GM19468 (cell line): ENCODE measurements around the gene CYP46A1.

Experiments used
- ATAC-seq: cut with Tn5 transposase; IDR thresholded peaks from one replicate; pipeline ENCODE4 v1.9.1; 2021; ENCODE audit warnings: mild to moderate bottlenecking, moderate library complexity, moderate number of reproducible peaks; ENCODE audit not compliant: unreplicated experiment; ENCODE audit errors: extremely low read depth

CYP46A1 gene

DNA sequence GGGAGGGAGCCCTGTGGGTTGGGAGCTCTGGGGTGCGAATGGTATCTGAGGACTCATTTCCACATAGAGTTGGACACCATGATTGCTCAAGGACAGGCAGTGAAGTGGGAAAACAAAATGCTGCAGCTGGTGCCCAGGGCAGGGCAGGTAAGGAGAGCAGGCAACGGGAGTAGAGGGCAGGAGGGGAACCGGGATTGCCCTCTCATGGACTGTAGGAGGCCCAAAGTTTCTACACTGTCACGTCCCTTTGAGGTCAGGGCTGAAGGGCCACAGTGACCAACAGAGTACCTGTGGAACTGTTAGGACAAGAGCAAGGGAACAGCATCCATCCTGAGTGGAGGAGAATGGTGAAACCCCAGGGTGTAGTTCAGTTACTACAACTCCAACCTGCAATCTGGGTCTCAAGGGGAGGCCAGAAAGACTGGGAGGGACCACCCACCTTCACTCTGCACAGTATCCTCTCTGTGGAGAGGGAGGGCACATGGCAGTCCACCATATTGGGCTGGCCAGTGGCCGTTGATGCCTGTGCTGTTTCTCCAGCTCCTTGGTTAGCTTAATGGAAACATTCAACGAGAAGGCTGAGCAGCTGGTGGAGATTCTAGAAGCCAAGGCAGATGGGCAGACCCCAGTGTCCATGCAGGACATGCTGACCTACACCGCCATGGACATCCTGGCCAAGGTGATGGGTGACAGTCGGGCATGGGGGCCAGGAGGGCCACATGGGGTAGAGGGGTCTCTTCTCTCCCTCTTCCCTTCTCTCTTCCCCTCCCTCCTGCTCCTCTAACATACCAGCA is 22.2 kb downstream of the CYP46A1 start:
- no peak for ATAC-seq

DNA sequence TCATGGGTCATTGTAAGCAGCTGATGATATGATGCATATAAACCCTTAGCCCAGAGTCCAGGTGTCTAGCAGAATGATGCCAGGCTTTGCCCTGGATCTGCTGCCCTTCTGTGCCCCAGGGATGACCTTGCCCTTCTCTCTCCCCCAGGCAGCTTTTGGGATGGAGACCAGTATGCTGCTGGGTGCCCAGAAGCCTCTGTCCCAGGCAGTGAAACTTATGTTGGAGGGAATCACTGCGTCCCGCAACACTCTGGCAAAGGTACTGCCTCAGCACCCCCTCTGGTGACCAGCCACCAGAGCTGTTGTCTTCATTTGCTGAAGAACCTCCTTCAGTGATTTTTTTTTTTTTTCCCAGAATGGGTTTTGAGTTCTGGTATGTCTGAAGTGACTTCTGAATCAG is 23.3 kb downstream of the CYP46A1 start:
- no peak for ATAC-seq

DNA sequence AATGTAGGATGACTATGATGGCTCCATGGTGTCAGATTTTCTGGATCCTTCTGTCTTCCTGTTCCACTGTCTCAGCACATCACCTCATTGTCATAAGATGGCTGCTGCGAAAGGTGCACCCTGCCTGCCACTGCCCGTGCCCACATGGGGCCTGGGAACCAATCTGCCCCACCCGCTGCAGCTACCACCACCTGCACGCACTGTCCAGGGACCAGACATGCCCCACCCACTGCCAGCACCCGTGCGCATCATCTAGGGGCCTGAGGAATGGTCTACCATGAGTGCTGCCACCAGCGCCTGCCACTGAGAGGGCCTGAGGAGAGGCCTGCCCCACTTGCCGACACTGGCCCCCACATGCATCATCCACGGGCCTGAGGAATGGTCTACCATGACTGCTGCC is 23.8 kb downstream of the CYP46A1 start:
- ATAC-seq: no peak

DNA sequence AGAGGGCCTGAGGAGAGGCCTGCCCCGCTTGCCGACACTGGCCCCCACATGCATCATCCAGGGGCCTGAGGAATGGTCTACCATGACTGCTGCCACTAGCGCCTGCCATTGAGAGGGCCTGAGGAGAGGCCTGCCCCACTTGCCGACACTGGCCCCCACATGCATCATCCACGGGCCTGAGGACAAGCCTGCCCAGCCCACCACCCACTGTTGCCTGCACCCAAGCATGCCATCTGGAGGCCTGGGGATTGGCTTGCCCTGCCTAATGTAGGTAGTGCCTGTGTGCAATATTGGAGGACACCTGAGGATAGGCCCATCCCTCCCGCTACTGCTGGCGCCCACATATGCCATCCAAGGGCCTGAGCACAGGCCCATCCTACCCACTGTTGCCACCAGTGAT is 24.4 kb downstream of the CYP46A1 start:
- ATAC-seq: no peak

DNA sequence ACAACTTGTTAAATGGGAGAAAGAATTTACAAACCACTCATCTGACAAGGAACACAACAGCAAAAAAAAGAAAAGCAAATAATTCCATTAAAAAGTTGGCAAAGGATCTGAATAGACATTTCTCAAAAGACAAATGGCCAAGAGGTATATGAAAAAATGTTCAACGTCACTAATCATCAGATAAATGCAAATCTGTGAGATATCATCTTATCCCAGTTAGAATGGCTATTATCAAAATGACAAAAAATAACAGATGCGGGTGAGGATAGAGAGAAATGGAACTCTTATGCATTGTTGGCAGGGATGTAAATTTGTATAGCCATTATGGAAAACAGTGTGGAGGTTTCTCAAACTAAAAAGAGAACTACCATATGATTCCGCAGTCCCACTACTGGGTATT is 29.9 kb downstream of the CYP46A1 start:
- no peak for ATAC-seq

DNA sequence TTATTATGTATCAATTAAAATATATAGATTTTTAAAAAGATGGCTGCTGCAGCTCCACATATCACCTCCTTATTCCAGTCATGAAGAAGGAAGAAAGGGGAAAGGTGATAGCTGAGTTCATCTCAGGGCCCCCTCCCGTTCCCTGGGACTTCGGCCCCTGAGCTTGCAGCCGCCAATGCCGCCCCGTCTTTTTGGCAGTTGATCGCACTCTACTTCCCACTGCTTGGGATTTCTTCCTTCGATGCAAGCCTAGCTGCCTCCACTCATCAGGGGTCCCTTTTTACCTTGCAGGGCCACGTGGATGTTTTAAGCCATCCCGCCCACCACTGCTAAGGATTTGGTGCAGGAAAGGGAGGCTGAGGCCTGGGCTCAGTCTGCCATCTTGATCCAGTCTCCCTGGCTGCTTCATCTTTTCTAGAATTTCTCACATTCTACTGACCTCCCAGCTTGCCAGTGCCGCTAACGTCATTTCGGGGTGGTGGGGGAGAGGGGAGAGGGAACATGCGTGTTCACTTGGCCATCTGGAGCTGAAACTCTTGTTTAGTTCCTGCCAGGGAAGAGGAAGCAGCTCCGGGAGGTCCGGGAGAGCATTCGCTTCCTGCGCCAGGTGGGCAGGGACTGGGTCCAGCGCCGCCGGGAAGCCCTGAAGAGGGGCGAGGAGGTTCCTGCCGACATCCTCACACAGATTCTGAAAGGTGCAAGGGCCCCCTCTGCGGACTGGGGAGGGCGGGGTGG is 31.3 kb downstream of the CYP46A1 start:
- ATAC-seq: no peak

DNA sequence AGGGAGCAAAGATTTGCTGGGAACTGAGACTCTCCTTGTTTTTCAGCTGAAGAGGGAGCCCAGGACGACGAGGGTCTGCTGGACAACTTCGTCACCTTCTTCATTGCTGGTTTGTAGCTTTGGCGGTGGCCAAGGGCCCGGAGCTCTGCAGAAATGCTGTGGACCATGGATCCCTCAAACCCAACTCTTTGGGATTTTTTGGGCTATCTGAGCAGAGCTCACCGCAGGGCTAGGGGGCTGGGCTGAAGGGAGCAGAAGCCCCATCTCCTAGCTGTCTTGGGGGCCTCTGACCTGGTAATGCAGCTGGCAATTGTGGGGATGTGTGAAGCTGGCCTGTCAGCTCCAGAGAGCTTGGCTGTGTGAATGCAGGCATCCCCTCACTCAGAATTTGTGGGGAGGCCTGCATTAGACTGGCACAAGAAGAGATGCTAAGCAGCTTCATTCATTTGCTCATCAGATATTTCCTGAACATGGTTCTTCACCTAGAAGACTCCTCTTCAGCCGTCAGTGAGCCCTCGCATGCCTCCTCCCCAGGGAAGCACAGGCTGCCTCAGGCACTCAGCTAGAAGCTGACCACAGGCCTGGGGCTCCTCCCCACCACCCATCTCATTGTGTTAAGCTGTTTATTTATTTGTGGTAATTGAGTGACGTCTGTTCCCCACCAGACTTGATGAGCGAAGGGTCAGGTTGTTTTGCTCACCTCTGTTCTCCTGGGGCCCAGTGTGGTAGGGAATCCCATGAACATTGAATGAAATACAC is 32.2 kb downstream of the CYP46A1 start:
- no peak for ATAC-seq

DNA sequence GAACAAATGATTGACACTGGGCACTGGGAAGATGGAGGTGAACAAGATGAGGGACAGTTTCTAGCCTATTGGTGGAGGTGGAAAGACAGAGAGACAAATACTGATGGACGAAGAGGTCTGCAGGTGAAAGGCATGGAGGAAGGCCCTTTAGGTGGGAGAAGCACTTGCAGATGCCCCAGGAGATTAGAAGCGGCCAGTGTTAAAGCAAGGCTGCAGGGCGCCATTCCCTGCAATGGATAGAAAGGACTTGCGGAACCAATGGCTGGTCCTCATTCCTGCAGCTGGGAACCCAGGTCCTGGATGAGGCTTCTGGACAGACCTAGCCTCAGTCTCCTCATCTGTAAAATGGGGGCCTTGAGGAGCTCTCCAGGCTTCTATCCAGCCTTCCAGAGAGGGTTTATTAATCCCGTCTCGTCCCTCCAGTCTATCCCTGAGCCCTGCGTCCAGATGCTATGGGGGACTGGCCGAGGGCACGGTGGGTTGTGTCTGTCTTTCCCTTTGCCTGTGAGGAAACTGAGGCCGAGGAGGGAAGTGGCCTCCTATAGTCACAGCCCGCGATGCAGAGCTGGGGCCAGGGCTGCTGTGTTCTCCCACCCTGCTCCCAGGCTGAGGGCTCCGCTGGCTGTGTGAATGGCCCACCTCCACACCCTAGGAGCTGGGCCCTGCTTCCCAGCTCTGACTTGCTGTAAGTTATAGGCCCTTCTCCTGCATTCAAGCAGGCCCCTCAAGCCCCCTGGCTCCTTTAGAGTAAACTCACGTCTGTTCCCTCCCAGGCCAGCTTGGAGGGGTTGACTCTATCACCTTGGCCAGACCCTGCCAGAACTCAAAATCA is 33.0 kb downstream of the CYP46A1 start:
- no peak for ATAC-seq

DNA sequence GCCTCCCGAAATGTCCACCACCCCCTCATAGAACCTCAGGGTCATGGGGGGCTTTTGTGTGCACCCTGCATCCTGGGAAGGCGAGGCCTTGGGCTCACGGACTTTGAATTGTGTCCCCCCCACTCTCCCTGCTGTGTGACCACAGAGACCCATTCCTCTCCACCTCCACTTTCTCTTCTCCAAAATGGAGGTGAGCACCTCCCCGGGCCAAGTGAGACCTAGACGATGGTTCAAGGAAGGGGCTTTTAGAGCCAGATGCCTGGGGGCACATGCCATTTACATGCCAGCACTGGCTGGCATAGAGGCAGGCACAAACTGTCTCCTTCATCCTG is 33.5 kb downstream of the CYP46A1 start:
- no peak for ATAC-seq

DNA sequence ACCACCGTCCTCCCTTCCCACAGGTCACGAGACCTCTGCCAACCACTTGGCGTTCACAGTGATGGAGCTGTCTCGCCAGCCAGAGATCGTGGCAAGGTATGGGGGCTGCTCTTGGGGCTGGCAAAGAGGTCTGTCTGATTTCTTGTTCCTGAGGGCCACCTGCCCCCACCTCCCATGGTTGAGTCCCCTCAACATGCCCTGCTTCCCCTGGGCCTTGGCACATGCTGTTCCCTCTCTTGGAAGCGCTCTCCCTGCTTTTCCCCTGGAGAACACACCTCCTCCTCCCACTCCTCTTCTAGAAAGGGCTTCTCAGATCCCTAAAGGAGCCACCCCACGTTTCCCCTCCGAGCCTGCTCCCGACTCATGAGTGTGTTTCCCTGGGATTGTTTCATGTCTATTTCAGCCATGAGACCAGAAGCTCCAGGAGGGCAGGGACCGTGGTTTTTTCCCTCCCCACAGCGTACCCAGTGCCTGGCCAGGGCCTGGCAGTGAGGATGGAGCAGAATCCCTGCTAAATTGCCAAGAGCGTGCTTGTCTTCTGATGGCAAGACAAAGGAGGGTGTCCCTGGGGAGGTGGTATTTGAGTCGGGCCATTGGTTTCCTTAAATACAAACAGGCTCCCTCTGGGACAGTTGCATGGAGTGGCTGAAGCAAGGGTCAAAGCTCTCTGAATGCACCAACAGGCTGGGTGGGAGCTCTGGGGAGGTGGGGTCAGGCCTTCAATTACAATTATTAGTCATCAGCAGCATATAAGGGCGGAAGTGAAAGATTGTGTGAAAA is 34.1 kb downstream of the CYP46A1 start:
- ATAC-seq: peak; percentile 32

DNA sequence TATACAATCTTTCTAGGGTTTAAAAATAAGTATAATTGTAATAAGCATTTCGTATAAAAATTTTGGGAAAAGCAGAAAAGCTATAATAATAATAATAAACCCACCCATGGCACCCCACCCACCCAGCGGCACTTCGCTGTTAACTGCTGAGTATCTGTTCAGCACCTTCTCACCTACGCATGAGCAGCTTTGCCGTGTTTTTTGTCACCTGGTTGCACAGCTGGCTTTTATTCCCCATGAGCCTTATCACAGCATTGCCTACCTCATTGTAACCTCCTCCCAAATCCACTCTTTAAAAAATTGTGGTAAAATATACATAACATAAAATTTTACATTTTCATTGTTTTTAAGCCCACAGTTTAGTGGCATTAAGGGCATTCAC is 34.7 kb downstream of the CYP46A1 start:
- no peak for ATAC-seq

DNA sequence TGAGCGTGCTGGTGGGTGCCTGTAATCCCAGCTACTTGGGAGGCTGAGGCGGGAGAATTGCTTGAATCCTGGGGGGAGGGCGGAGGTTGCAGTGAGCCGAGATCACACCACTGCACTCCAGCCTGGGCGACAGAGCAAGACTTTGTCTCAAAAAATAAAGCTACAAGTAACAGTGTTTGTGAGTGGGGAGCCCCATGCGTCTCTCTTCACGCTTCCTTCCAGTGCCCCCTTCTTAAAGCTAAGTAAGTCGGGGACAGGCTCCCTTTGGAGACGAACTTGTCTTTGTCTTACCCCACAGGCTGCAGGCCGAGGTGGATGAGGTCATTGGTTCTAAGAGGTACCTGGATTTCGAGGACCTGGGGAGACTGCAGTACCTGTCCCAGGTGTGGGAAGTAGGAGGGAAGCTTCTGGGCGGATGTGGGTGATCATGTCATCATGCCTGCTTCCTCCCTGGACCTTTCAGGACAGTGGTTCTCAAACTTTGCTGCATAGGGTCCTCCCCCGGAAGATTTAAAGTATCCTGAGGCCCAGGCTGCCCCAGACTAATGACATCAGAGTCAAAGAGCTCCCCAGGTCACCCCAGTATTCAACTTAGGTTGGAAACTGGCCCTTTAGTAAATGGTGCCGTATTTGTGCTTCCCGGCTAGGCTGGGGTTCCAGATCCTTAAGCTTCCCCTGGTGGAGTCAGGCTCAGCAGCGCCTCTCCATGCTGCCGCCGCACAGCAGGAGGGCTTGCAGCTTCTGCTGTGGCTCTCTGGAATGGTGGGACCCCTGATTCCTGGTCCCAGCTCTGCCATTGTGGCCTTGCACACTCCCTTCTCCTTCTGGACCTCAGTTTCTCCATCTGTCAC is 37.1 kb downstream of the CYP46A1 start:
- no peak for ATAC-seq

DNA sequence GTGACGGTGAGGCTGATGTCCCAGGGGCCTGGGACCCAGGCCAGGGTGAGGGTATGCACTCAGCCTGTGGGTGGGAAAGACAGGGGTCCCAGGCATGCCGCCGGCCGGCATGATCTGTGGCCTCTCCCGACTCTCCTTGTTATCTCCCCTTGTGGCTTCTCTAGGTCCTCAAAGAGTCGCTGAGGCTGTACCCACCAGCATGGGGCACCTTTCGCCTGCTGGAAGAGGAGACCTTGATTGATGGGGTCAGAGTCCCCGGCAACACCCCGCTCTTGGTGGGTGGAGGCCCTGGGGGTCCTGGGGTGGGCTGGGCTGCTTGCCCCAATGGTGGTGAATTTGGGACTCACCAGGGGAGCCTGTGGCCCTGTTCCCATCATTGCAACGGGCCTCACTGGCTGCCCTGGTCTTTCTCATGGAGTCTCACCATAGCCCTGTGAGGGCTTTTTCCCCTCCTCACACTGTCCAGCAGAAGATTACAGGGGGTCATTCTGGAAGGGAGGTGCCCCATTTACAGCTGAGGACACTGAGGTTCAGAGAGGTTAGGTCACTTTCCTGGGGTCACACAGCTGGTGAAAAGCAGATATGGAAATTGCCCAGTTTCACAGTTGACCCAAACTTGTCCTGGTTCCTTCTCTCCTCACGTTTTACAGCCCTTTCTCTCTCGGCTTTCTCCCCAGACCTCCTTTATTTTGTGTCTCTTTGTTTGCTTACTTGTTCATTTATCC is 37.9 kb downstream of the CYP46A1 start:
- no peak for ATAC-seq

DNA sequence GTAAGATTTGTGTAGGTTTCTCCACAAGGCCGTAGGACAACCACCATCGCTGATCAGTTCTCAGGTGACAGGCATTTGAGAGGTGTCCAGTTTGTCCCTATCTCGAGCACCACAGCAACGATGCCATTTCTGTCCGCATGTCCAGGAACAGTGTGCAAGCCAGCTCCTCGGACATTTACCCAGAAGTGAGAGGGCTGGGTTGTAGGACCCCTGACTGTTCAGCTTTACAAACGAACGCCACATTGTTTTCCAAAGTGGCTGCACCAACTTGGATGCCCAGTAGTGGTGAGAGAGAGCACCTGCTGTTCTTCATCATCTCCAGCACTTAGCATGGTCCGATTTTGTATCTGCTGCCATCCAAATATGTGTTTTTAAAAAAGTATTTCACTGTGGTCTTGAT is 38.6 kb downstream of the CYP46A1 start:
- no peak for ATAC-seq

DNA sequence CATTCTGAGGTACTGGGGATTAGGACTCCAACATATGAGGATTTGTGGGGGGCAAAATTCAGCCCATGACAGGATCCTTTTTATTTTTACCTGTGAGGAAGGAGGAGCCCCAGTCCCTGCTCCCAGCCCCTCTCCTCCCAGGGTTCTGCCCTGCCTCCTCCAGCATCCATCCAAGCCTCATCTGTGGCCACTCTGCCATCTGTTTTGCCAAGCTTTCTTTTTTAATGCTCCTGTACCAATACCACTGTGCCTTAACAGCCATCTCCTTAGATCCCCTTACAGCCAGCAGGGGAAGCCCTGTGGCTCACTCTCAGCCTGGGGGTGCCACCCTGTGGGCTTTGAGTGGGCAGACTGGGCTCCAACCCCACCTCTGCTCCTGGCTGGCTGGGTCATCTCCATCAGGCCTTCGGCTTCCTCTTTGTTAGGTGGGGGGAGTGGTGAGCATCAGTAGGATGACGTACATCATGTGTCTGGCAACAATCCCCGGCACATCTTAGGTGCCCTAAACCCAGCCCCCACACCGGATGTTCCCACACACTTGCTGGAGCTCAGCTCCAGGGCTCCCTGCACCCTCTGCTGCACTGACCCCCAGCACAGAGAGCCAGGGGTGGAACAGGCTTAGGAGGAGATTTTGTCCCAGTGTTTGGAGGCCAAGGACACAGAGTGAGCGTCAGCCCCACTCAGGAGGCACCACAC is 40.2 kb downstream of the CYP46A1 start:
- ATAC-seq: no peak

DNA sequence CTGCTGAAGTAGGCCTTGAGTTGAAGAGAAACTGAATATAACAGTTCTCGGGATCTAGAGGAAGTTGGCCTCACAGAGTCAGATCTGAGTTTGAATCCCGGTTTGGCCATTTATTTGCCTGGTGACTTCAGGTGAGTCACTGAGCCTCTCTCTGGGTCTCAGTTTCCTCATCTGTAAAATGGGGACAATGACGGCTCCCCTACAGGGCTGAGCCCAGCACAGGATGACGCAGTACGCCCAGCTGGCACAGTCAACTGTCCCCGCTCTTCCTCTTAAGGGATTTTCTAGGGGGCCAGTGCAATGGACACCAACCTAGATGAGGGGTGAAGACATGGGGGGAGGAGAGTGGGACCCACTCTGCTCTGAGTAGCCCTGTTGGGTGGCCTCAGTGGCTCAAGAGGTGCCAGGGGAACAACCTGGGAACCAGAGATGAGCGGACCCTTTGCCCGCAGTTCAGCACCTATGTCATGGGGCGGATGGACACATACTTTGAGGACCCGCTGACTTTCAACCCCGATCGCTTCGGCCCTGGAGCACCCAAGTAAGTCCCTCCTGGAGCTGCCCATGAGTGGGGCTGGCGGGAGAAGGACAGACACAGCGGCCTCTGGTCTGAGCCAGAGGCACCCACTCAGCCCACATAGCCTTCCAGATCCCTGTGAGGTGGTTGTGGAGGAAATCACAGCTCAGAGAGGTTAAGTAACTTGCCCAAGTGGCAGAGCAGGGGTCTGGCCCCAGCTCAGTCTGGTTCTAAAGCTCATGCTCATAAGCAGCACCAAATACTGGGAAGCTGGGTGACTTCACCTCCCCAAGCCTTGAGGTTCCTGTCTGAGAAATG is 41.1 kb downstream of the CYP46A1 start:
- ATAC-seq: no peak
